A549 (cell line): ENCODE results near the gene GFM1. TPM values are rescaled to one million over a fixed set of nuclear protein-coding genes. Genes with fewer than 3 reads are reported as not detected.

Experiments used
- ATAC-seq, 2 experiments: fragments of 200-7000 bp in 1 of 2; fragments of >200 bp in 1 of 2; cut with Nextera tagmentation in 1 of 2; cut with Tn5 transposase in 1 of 2; 3 replicates each; pipeline versions ENCODE4 v1.8.0 to v1.9.1; 2018 to 2020; ENCODE audit warnings: mild to moderate bottlenecking in 1 of 2, moderate library complexity in 1 of 2
- CTCF ChIA-PET: fragments of 300-600 bp; sonication (Branson Sonifier 250); formaldehyde crosslinking; extraction: SDS; loops from one replicate; lab custom pipeline; 2021; ENCODE audit warnings: antibody characterized with exemption, inconsistent platforms; lab: Yijun Ruan, JAX
- POLR2A ChIA-PET: fragments of 350-600 bp; formaldehyde crosslinking; extraction: SDS; loops from one replicate; lab custom pipeline; 2021; ENCODE audit warnings: antibody characterized with exemption, inconsistent platforms; lab: Yijun Ruan, JAX
- DNase-seq, 2 experiments: peaks; one replicate each; pipeline versions ENCODE4 v3.0.0 to v3.0.0-alpha.2; 2011 to 2016; ENCODE audit warnings: low read depth in 1 of 2, low spot score in 1 of 2
- FAIRE-seq: peaks from 2 replicates; lab custom pipeline; 2011; peaks lifted over from hg19 to GRCh38; lab: Jason Lieb, UNC
- H3K27ac ChIP-seq, 2 experiments: fragments of >200 bp; sonication (Bioruptor Twin); formaldehyde crosslinking; 3 replicates each; pipeline ENCODE4 v1.5.1; 2016 to 2017
- H3K4me1 ChIP-seq: fragments of >200 bp; sonication (Bioruptor Twin); formaldehyde crosslinking; 3 replicates; pipeline ENCODE4 v1.6.1; 2016
- H3K4me2 ChIP-seq: fragments of >200 bp; sonication (Bioruptor Twin); formaldehyde crosslinking; 3 replicates; pipeline ENCODE4 v1.6.1; 2016
- H3K4me3 ChIP-seq: fragments of >200 bp; sonication (Bioruptor Twin); formaldehyde crosslinking; 3 replicates; pipeline ENCODE4 v1.5.1; 2016
- H3K9me3 ChIP-seq: fragments of >200 bp; sonication (Bioruptor Twin); formaldehyde crosslinking; 3 replicates; pipeline ENCODE4 v1.6.1; 2016
- BCL3 ChIP-seq: fragments of >200 bp; sonication (Bioruptor Twin); formaldehyde crosslinking; IDR thresholded peaks from 3 replicates; pipeline ENCODE4 v1.6.1; 2016
- BHLHE40 ChIP-seq: IDR thresholded peaks from 2 replicates; pipeline ENCODE4 v1.6.1; 2012; ENCODE audit warnings: low read depth, low read length, inconsistent platforms
- CBX2 ChIP-seq: fragments of 200-600 bp; sonication (generic); IDR thresholded peaks from 2 replicates; pipeline ENCODE4 v1.6.1; 2016; ENCODE audit warnings: low read depth, mild to moderate bottlenecking, borderline replicate concordance
- CHD2 ChIP-seq: fragments of 150-350 bp; IDR thresholded peaks from 2 replicates; pipeline ENCODE4 v1.6.1; 2014; ENCODE audit warnings: low read length; ENCODE audit not compliant: partially characterized antibody
- CTCF ChIP-seq: fragments of >200 bp; sonication (Bioruptor Twin); formaldehyde crosslinking; IDR thresholded peaks from 3 replicates; pipeline ENCODE4 v1.5.1; 2016
- EHMT2 ChIP-seq: fragments of 200-600 bp; sonication (generic); IDR thresholded peaks from 2 replicates; pipeline ENCODE4 v1.6.1; 2016; ENCODE audit warnings: antibody characterized with exemption, low read depth, mild to moderate bottlenecking, moderate library complexity
- ELK1 ChIP-seq: fragments of 150-350 bp; IDR thresholded peaks from 2 replicates; pipeline ENCODE4 v1.6.1; 2014; ENCODE audit warnings: low read depth, mild to moderate bottlenecking, low read length
- FOSL2 ChIP-seq, 2 experiments: fragments of 450-650 bp in 1 of 2; fragments of >200 bp in 1 of 2; sonication (Bioruptor Twin) in 1 of 2; formaldehyde crosslinking; IDR thresholded peaks; 2 replicates each; pipeline versions ENCODE4 v1.5.0 to v1.6.1; 2016 to 2020; ENCODE audit warnings: mild to moderate bottlenecking in 1 of 2, moderate library complexity in 1 of 2
- FOXS1 ChIP-seq: fragments of 250-450 bp; sonication (Bioruptor Pico); IDR thresholded peaks from 2 replicates; pipeline ENCODE4 v1.5.0; 2020; ENCODE audit warnings: mild to moderate bottlenecking, moderate library complexity
- HES2 ChIP-seq: fragments of >200 bp; sonication (Bioruptor Twin); formaldehyde crosslinking; IDR thresholded peaks from 2 replicates; pipeline ENCODE4 v1.6.1; 2016
- HEYL ChIP-seq: fragments of 250-450 bp; sonication (Bioruptor Pico); IDR thresholded peaks from 2 replicates; pipeline ENCODE4 v1.8.0; 2021; ENCODE audit warnings: mild to moderate bottlenecking, moderate library complexity
- HOXA7 ChIP-seq: fragments of 250-450 bp; sonication (Bioruptor Pico); IDR thresholded peaks from 2 replicates; pipeline ENCODE4 v1.5.0; 2020; ENCODE audit warnings: mild to moderate bottlenecking, moderate library complexity
- HOXB13 ChIP-seq: fragments of 250-450 bp; sonication (Bioruptor Pico); IDR thresholded peaks from 2 replicates; pipeline ENCODE4 v1.5.0; 2020; ENCODE audit warnings: low read depth, mild to moderate bottlenecking, moderate library complexity
- HOXB5 ChIP-seq: fragments of 250-450 bp; sonication (Bioruptor Pico); IDR thresholded peaks from 2 replicates; pipeline ENCODE4 v1.5.0; 2020; ENCODE audit warnings: mild to moderate bottlenecking, moderate library complexity
- JUNB ChIP-seq: fragments of >200 bp; sonication (Bioruptor Twin); formaldehyde crosslinking; IDR thresholded peaks from 2 replicates; pipeline ENCODE4 v1.6.1; 2016
- KDM5A ChIP-seq: fragments of 200-600 bp; sonication (generic); IDR thresholded peaks from 2 replicates; pipeline ENCODE4 v1.6.1; 2016; ENCODE audit warnings: antibody characterized with exemption, mild to moderate bottlenecking
- MYC ChIP-seq: IDR thresholded peaks from 2 replicates; pipeline ENCODE4 v1.6.1; 2012; ENCODE audit warnings: mild to moderate bottlenecking, inconsistent platforms, low read length, improper control_type of control experiment, borderline replicate concordance
- NPAS2 ChIP-seq: fragments of 250-450 bp; sonication (Bioruptor Pico); IDR thresholded peaks from 2 replicates; pipeline ENCODE4 v1.8.0; 2022; ENCODE audit warnings: mild to moderate bottlenecking, moderate library complexity, borderline replicate concordance
- RAD21 ChIP-seq, 2 experiments: fragments of >200 bp in 1 of 2; sonication (Bioruptor Twin) in 1 of 2; formaldehyde crosslinking in 1 of 2; IDR thresholded peaks in 1 of 2; conservative IDR thresholded peaks in 1 of 2; 2 replicates in 1 of 2; 3 replicates in 1 of 2; pipeline ENCODE4 v1.6.1; 2012 to 2018; ENCODE audit warnings: inconsistent platforms in 1 of 2
- RARB ChIP-seq: fragments of 250-450 bp; sonication (Bioruptor Pico); IDR thresholded peaks from 2 replicates; pipeline ENCODE4 v1.8.0; 2021; ENCODE audit warnings: mild to moderate bottlenecking, moderate library complexity
- RCOR1 ChIP-seq: fragments of 150-350 bp; IDR thresholded peaks from 2 replicates; pipeline ENCODE4 v1.6.1; 2014; ENCODE audit warnings: antibody characterized with exemption, low read length, low read depth
- RFX5 ChIP-seq: fragments of 450-650 bp; IDR thresholded peaks from 2 replicates; pipeline ENCODE4 v1.7.1; 2014; ENCODE audit warnings: antibody characterized with exemption, mild to moderate bottlenecking, moderate library complexity
- RNF2 ChIP-seq: fragments of 200-600 bp; sonication (generic); IDR thresholded peaks from 2 replicates; pipeline ENCODE4 v1.6.1; 2016; ENCODE audit warnings: low read depth, mild to moderate bottlenecking, antibody characterized with exemption, moderate library complexity, borderline replicate concordance
- SREBF2 ChIP-seq: fragments of 450-650 bp; IDR thresholded peaks from 2 replicates; pipeline ENCODE4 v1.6.1; 2014; ENCODE audit warnings: mild to moderate bottlenecking, moderate library complexity
- WGBS: methylation state at CpG from one replicate; pipeline ENCODE4 v1.1.6; 2017; ENCODE audit errors: missing lambda C conversion rate; 5-methylcytosine and 5-hydroxymethylcytosine counted together
- polyA plus RNA-seq, 4 experiments: library from polyadenylated mRNA; depleted of rRNA in 3 of 4; stranded (reverse); fragments of >200 nt; fragmentation: RNase III in 1 of 4; extraction: RNeasy Plus Mini Kit Qiagen cat#74134 plus additional on column Dnase treatment in 1 of 4; gene quantifications; 2 replicates in 3 of 4; 3 replicates in 1 of 4; pipeline ENCODE4 v1.2.3, GENCODE V29; 2011 to 2017
- TF ChIP-seq, protein P1 (sequence below): fragments of 250-450 bp; sonication (Bioruptor Pico); IDR thresholded peaks from 2 replicates; pipeline ENCODE4 v1.5.0; 2020; ENCODE audit warnings: low read depth, mild to moderate bottlenecking, moderate library complexity

The GFM1 gene
- polyA plus RNA-seq, 2 of the 4 experiments (the other 2 are of a cell fraction), result 48.8 to 71.4 TPM

GRCh38 chr3:158700559-158700958 is 56.2 kb downstream of the GFM1 start:
- FAIRE-seq (no peak), DNase-seq (no peak), ATAC-seq (no peak)
- H3K4me2 ChIP-seq, result no peak overlapping the region
- ChIA-PET POLR2A (interaction anchor here (0.9 to 1.3 kb wide), 2 partner anchors 18 to 56 kb away, joined by 3 read pairs; partner anchors contain the start of gene GFM1), CTCF (interaction anchor here (0.6 to 3.5 kb wide), 6 partner anchors 10 to 91 kb away, joined by 3 to 13 read pairs (median 4); no protein-coding TSS in a partner anchor)
- no peaks in the 10 kb centered on the region for H3K9me3 ChIP-seq
- H3K4me1 ChIP-seq, result peaks cover 52% of the 10 kb centered on the region
- no peak overlapping the region for H3K4me3 ChIP-seq
- H3K27ac ChIP-seq, result no peak overlapping the region
- TF ChIP-seq HES2 (no peak), HOXB5 (CRISPR knock-in tag) (no peak), EHMT2 (no peak), HOXA7 (CRISPR knock-in tag) (no peak), RAD21 (conservative IDR thresholded peaks at IDR 0.05 in 1 of 2, IDR thresholded peaks at IDR 0.05 in 1 of 2) (no peak), CBX2 (no peak), ELK1 (no peak), BCL3 (no peak), CTCF (no peak), HOXB13 (CRISPR knock-in tag) (no peak), RFX5 (no peak), HEYL (CRISPR knock-in tag) (no peak)
- TF ChIP-seq, all 56 proteins: peak for 0

- no peak for DNase-seq
- ChIA-PET CTCF (interaction anchor here (0.6 to 1.4 kb wide), 8 partner anchors 9 to 90 kb away, joined by 3 to 6 read pairs (median 4); no protein-coding TSS in a partner anchor), POLR2A (no interaction called here)
These were observed 57.2 kb downstream of the GFM1 start for GRCh38 chr3:158701420-158702065.

GRCh38 chr3:158702815-158703481 is 58.6 kb downstream of the GFM1 start:
- ChIA-PET POLR2A (no interaction called here), CTCF (interaction anchor here (0.8 to 1.7 kb wide), 8 partner anchors 10 to 87 kb away, joined by 3 to 8 read pairs (median 4); partner anchors contain the start of gene LXN)
- H3K27ac ChIP-seq, result peak overlapping the region in 1 of 2 experiments; percentile 32; a peak in 4 of 6 replicates
- no peak for FAIRE-seq
- WGBS, result 23% methylated on average over 4 of the region's 4 CpGs
- peak in 1 of 2 experiments; percentile 61; a peak in 3 of 6 replicates for ATAC-seq
- H3K9me3 ChIP-seq, result no peaks in the 10 kb centered on the region
- no peak for DNase-seq
- no peak overlapping the region for H3K4me3 ChIP-seq
- peak overlapping the region; percentile 42 for H3K4me2 ChIP-seq
- peaks cover 34% of the 10 kb centered on the region for H3K4me1 ChIP-seq
- TF ChIP-seq RCOR1, result no peak
- no peak for TF ChIP-seq CBX2
- no peak for TF ChIP-seq CHD2
- no peak for TF ChIP-seq RARB
- TF ChIP-seq BCL3, result no peak
- TF ChIP-seq FOXS1 (CRISPR knock-in tag), result no peak
- no peak for TF ChIP-seq JUNB
- no peak for TF ChIP-seq KDM5A
- TF ChIP-seq SREBF2, result no peak
- no peak for TF ChIP-seq NPAS2 (CRISPR knock-in tag)
- TF ChIP-seq, protein P1, sequence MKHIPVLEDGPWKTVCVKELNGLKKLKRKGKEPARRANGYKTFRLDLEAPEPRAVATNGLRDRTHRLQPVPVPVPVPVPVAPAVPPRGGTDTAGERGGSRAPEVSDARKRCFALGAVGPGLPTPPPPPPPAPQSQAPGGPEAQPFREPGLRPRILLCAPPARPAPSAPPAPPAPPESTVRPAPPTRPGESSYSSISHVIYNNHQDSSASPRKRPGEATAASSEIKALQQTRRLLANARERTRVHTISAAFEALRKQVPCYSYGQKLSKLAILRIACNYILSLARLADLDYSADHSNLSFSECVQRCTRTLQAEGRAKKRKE (CRISPR knock-in tag), result no peak
- no peak for TF ChIP-seq RNF2
- no peak for TF ChIP-seq MYC

More at GRCh38 chr3:158701420-158702065, 57.2 kb downstream of the GFM1 start:
- Histone ChIP-seq H3K4me1 (peaks cover 42% of the 10 kb centered on the region), H3K4me2 (peak overlapping the region; percentile 29; the same call in 2 of the 3 replicates), H3K9me3 (no peaks in the 10 kb centered on the region), H3K27ac (peak overlapping the region in 1 of 2 experiments; percentile 51; a peak in 2 of 6 replicates), H3K4me3 (no peak overlapping the region)
- TF ChIP-seq RCOR1 (no peak), BHLHE40 (no peak), FOSL2 (IDR thresholded peaks at IDR 0.05) (no peak), FOSL2 (CRISPR knock-in tag; IDR thresholded peaks at IDR 0.05) (0 out of 2 replicates have a peak, but pooled peaks have one; percentile 23)
- FAIRE-seq (no peak), ATAC-seq (peak in 1 of 2 experiments; percentile 42; a peak in 3 of 6 replicates)
- 41% methylated on average over 4 of the region's 4 CpGs for WGBS
